Activated CD8-positive, alpha-beta memory T cell treated with anti-CD3 and anti-CD28 coated beads for 4 hours (primary cell): ENCODE measurements around the gene GPX5.
"Not testable (repeated sequence)": the region's sequence is repeated elsewhere in the genome, so short reads cannot be mapped to it uniquely, and the experiment has no call there.

Source experiments
- DNase-seq, 2 donors: peaks; one replicate each; pipeline ENCODE4 v3.0.0-alpha.2; 2020; ENCODE audit warnings: low read depth in 2 of 2

GPX5 gene

DNA sequence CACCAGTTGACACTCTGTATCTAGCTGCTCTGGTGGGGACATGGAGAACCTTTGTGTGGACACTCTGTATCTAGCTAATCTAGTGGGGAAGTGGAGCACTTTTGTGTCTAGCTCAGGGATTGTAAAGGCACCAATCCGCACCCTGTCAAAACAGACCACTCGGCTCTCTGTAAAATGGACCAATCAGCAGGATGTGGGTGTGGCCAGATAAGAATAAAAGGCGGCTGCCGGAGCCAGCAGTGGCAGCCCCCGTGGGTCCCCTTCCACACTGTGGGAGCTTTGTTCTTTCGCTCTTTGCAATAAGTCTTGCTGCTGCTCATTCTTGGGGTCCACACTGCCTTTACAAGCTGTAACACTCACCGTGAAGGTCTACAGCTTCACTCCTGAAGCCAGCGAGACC lies 13.3 kb upstream of the GPX5 start:
- DNase-seq, result not testable (repeated sequence)

DNA sequence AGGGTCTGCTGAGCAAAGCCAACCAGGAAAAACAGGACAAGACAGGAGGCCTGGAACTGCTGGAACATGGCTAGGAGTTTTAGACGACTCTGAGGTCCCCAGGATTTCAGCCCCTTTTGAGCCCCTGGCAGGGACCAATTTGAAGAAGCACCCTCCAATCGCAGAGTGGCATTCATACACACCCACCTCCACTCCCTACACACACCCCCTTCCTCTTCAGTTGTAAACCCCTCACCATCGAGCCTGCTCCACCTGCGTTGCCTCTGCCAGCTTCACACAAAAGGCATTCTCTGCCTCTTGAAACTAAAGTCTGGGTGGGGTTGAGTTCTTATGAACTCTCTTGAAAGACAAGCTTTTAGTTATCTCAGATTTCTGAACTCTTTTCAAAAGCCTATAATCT lies 10.0 kb upstream of the GPX5 start, which contains the start of gene GPX6:
Gene GPX6, minus strand, starts transcription at position 118 of the 400 bp plus-strand sequence. Its CDS starts 50 bp downstream, at position 68.
- no peak for DNase-seq

DNA sequence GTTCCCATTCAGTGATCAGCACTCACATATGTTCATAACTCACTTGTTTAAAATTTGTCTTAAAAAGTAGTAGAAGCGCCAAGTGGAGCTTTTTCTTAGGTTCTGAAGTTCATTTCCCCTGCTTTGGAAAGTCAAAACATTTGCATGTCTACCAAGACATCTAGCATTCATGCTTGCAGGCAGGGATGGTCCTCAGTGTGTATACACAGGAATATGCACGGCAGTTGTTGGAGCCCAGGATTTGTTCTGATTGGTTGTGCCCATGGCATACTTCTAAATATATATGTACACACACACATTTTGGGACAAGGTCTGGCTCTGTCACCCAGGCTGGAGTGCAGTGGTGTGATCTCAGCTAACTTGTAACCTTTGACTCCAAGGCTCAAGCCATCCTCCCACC lies 7.7 kb upstream of the GPX5 start:
- DNase-seq, result no peak

DNA sequence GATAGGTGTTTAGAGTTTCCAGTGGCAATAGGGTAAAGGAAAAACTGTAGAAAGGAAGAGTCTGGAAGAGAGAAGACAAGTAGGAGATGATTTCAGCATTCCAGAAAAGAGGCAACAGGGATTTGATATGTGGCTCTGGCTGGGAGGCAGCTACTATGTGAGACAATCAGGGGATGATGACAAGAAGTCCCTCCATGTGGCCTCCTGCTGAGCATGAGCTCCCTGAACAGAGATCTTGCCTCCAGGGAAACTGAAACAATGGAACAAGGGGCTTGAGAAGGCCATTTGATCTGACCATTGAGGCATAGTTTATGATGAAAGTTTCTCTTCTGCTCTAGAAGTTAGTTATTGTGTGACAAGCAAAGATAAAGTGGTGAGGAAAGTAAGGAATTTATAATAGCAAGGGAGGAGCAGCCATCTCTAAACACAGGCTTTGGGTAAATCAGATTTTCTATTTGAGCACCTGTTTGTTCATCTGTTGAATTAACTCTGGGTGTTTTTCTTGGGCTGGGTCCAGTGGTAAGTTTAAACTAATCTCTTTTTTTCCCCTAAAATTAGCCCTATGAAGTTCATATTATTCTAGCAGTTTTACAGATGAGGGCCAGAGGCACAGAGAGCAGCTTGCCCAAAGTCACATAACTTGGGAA lies 3.0 kb upstream of the GPX5 start:
- no peak for DNase-seq

DNA sequence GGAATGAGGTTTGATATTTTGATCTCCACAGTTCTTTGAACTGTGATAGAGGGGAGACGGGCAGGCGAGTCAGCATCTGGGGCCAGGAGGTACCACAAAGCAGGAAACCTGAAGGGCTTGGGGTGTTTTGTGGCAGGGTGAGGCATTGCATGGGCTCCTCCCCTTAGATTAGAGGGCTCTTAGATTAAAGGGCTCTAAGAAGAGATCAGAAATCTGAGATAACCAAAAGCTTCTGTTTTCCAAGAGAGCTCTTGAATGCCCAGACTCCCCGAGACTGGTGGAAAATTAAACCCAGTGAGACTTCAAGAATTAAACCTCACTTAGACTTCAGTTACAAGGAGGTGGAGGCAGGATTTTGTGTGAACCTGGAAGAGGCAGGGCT lies 2.4 kb upstream of the GPX5 start:
- peak in 1 of 2 donors; percentile 9 for DNase-seq

DNA sequence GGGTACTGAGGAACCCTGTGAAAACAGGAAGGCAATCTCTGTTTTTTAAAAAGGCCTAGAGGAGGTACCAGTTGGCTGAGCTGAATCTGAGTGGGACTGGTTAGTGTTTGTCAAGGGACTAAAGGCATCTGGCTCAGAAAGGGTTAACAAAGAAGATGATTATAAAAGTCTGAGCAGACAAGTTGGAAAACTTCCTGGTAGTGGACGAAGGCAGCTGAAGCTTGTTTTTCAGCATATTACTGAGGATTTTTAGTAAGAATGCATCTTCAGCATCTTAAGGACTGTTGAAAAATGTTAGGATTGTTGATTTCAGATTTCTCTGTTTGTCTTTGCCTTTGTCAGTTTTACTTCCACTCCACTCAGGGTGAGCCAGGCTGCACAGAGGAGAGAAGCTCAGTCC lies 5.1 kb downstream of the GPX5 start:
- no peak for DNase-seq

DNA sequence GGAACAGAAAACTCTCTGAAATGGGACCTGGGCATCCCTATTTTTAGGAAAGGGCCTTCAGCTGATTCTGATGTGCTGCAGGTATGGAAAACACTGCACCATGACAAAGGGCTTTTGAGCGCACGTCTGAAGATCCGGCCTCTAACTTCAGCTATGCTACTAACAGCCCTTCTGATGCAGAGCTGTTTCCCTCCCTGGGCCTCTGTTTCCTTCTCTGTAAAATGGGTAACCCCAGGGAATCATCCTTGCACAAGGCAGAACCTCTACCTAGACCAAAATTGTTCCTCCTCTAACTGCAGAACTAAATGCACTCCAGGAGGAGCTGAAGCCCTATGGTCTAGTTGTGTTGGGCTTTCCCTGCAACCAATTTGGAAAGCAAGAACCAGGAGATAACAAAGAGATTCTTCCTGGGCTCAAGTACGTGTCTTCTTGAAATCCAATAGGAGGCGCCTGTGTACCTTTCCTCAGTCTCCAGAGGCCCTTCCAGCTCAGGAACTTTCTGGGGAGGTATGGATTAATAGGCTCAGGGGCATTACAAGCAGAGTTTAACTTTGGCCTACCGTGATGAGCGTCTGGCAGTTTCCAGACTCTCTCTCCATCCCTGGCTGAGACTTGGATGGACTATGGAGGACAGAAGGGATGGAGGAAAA lies 5.9 kb downstream of the GPX5 start:
- no peak for DNase-seq

DNA sequence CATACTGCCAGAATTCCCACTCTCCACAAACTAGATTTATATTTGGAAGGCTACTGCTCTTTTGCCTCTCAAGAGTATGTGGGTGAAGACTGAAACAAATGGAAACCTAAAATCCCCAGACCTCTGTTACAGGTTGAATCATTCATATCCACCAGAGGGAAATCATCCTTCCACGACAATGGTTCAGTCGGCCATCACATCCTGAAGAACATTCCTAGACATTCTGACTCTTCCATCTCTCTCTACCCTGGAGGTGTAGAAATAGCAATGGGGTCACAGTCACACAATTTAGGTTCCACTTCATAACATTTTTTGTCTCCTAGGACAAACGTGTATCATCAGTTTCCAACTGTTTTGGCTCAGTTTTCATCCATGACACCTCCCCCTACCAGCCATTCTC lies 8.6 kb downstream of the GPX5 start:
- no peak for DNase-seq

DNA sequence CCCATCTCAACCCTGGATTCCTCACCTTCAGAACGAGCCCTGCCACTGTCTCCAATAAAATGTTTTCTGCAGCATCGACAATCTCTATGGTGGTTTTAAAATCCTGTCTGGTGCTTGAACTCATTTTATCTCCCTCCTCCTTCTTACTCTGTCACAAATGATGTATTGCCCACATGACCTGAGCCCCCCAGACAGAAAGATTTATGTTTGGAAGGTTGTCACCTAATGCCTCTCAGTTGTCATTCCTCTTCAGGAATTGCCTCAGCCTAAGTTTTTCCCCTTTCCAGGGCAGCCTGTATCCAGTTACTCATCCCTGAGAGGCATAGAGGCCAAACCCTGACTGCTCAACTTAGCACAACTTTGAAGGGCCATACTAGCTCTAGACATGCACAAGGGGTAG lies 9.2 kb downstream of the GPX5 start:
- DNase-seq, result no peak

DNA sequence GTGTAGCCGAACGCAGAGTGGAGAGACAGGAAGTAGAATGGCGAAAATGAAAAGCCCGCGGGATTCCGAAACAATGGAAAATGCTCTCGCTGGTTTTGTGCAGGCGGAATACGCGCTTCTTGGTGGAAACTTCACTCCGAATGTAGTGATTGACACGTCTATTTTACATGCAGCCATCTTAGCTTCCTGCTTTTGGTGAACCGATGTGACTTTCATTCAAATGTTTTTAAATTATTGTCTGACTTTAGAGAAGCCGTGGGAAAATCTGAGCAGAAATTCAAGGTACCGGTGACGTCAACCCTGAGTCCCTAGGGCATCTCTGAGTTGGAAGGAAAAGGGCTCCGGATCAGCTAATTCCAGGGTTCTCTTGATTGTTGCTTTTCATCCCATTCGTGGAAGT lies 11.4 kb downstream of the GPX5 start:
- DNase-seq, result no peak

DNA sequence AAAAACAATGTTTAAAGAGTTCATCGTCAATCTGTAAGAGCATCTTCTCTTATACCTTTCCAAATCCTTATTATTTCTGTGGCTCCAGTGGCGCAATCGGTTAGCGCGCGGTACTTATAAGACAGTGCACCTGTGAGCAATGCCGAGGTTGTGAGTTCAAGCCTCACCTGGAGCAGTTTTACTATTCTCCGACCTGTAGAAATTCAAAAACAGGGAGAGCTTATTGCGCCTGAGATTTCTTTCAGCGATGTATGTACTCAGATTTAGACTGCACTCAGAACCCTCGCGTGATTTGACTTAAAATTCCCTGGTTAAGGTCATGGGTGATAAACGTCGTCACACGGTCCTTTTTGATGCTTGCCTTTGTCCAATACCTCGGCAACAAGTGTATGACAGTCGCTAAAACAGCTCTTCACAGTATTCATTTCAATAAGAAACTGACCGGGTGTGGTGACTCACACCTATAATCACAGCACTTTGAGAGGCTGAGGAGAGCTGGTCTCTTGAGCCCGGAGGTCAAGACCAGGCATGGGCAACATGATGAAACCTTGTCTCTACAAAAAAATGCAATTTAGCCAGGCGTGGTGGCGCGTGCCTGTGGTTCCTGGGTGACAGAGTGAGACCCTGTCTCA lies 11.9 kb downstream of the GPX5 start:
- DNase-seq, result no peak

DNA sequence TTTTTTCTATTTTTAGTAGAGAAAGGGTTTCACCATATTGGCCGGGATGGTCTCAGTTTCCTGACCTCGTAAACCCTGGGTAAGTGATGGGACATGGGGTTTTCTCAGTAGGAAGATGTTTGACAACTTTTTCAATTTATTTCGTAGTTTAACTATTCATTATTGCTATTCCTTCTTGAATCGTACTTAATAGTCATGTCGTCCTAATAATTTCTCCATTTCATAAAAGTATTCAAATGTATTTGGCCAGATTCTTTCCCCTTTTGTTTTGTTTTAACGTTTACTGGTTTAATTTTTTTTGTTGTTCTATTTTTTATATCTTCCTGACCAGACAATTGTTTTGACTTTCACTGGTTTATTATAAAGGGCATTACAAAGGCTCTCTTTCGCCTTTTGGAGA lies 16.3 kb downstream of the GPX5 start:
- no peak for DNase-seq

DNA sequence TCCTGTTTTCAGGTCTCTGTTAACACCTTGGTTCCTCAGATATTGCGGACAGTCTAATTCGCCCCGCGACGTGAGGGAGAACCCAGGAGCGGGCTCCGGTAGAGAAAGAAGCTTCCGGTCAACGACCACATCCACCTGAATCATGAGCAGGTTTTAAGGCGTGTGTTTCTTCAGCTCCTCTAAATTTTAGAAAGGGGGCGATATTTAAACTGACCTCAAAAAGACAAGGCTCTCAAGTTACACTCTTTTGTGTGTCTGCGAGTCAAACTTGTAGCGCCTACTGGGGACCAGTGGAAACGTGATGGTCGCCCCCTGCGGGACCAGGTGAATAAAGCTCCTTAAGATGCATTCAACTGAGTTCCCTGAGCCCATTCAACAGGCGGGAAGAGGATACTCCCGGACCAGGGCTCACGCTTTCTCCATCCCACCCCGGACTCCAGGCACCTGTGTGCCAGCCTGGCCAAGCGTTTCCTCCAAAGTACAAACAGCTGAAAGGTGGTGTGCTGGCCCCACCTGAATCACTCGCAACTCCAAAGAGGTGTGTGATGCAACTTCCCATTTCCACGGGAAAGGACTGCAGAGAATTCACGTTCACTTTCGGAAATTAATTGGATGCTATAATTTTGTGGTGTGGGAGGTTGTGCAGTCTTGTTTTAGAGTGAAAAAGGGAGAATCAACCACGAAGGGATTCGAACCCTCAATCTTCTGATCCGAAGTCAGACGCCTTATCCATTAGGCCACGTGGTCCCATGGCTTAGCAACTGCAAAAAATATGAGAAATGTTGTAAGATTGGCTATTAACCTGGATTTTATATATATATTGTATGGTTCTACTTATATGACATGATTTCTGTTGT lies 17.0 kb downstream of the GPX5 start:
- DNase-seq, result peak in 1 of 2 donors; percentile 21

DNA sequence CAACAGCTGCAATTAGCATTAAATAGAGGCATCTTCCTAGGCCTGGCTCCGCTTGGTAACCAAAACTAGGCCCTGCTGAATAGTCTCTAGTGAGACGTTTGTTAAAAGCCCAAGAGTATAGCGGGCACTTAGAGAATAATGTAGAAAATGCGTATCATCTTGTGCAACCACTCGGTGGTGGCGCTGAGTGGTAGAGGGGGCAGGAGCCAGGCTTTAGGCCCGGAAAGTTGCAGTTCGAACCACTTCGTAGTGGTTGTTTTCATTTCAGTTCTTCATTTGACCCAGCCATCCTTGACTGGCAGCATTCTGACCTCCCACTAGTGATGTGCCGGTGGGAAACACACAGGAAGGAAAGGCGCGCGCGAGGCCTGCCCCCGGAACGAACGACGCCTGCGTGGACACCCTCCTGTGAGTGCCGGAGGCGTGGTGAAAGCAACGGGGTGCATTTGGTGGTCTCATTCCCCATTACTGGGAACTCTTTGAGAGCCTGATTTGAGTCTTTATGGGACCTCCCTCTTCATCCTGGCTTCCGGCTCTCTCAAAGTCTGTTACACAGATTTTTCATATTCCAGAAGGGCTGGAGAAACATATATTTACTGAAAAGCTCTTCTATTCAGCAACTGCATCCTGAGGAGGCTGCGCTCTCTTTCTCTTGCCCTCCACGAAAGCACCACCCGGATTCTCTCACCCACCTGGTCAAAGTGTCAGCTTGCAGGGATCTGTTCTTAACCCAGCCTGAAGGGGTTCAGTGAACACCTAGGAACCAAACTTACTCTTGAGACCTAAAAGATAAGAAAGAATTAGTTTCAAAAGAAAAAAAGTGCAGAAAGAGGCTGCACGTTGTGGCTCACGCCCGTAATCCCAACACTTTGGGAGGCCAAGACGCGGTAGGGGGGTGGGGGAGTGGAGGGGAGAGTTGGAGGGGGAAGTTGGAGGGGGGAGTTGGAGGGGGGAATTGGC lies 18.2 kb downstream of the GPX5 start:
- DNase-seq, result no peak

DNA sequence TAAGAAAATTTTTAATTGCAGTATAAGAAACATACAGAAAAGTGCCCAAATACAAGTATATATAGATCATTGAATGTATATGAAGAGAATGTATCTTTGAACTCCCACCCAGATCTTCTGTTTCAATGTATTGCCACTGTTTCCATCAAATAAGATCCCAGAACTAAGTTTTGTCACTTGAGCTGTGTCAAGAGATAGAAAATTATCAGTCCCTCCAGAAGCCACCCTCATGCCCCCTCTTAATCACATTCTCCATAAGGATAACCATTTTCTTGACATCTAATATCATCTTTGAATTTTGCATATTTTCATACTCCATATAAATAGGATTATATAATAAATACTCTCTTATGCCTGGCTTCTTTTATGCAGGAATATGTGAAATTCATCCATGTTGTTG lies 20.3 kb downstream of the GPX5 start:
- no peak for DNase-seq

DNA sequence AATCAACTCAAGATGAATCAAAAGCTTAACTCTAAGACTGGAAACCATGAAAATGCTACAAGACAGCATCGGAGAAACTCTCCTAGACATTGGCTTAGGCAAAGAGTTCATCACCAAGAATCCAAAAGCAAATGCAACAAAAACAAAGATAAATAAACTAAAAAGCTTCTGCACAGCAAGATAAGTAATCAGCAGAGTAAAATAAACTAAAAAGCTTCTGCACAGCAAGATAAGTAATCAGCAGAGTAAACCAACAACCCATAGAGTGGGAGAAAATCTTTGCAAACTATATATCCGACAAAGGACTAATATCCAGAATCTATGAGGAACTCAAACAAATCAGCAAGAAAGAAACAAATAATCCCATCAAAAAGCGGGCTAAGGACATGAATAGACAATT lies 21.3 kb downstream of the GPX5 start:
- DNase-seq, result not testable (repeated sequence)

DNA sequence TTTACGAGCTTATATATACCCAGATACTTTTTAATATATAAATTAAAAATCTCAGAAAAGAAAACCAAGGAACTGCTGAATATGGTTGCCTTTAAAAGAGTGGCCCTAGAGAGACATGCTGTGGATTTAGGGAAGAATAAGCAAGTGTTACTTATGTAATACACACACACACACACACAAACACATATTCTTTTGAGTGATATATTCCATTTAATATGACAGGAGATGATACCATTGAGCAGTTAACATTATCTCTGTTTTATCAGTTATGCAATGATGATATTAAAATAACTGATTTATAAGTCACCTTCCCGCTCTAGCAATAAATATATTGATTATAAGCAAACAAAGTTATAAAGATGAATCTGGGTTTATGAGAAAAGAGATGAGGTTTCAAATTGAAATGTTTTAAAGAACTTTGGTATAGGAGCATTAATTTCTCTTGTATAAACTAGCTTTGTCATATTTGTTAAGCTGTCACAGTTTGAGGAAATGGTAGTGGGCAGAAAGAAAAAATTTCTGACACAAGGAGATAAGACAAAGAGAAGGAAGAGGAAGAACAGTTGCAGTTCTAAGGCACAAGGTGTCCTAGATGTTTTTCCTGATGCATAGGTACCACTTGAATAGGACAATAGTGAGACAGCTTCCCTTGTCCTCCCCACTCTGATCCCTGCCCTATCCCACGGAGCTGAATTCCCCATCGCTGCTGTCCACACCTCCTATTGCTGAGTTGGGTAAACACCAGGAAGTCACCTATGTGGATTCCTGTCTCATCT lies 26.4 kb downstream of the GPX5 start:
- no peak for DNase-seq

DNA sequence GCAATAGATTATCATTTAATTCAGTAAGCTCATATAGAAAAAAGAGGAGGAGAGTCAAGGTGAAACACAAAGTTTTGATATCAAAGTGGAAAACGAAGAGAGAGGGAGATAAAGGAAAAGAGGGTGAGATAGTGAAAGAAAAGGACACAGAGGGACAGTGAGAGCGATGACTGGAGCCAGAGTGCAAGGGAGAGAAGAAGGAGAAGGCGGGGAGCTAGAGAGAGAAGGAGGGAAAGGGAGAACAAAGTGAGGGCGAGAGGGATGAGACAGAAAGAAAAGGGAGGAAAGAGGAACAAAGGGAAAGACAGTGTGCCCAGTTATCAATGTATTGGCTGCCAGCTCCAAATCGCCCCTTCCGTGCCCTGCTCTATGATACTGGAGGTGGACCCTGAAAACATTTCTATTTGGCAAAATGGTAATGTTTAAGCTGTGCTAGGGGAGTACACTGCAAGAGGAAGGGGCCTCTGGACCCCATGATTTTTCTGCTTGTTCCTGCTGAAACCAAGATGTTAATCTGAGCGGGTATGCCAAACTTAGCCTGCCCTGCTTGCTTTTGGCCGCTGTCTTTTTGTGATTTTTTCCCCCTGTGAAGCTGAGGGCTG lies 27.8 kb downstream of the GPX5 start:
- no peak for DNase-seq

DNA sequence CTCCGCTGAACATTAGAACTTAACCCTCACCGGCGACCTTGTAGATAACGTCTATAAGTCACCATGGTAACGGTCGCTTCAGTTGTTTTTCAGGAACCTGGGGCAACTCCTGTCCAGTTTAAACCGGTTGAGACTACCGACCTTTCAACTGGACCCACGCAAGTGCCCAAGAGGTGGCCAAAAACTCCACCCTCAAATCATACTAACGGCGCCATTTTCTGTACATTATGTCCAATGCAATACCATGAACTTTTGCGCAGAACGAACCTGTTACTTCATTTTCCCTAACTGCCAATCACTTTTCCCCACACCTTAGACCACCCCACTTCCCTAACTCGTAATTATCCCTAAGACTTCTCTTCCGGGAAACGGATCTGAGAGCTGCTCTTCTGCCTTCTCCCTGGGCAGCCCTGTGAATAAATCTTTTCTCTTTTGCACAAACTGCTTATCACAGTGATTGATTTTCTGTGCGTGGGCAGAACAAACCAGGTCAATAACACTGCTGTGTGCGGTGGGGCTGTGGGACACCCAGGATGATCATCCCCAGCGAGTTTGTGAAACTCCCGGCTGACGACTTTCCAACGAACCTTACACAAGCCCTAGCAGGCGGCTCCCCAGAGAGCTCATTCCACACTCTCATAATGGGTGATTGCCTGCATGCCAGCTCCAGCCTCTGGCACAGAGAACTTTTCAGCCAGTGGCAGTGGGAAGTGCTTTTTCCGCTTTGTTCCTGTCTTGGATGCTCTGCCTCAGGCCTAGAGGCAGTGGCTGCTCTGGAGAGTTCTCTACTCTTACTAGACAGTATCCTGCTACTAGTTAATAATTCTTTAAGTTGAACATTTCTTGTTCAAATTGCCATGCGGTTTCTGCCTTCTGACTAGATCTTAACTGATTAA lies 28.6 kb downstream of the GPX5 start:
- DNase-seq, result no peak
